HG03103 (cell line): ENCODE data around the gene APLP2.
"Not testable (repeated sequence)": the region's sequence is repeated elsewhere in the genome, so short reads cannot be mapped to it uniquely, and the experiment has no call there.

Experiments used
- ATAC-seq: cut with Tn5 transposase; IDR thresholded peaks from one replicate; pipeline ENCODE4 v1.9.1; 2021; ENCODE audit warnings: low read depth; ENCODE audit not compliant: unreplicated experiment

APLP2 gene

DNA sequence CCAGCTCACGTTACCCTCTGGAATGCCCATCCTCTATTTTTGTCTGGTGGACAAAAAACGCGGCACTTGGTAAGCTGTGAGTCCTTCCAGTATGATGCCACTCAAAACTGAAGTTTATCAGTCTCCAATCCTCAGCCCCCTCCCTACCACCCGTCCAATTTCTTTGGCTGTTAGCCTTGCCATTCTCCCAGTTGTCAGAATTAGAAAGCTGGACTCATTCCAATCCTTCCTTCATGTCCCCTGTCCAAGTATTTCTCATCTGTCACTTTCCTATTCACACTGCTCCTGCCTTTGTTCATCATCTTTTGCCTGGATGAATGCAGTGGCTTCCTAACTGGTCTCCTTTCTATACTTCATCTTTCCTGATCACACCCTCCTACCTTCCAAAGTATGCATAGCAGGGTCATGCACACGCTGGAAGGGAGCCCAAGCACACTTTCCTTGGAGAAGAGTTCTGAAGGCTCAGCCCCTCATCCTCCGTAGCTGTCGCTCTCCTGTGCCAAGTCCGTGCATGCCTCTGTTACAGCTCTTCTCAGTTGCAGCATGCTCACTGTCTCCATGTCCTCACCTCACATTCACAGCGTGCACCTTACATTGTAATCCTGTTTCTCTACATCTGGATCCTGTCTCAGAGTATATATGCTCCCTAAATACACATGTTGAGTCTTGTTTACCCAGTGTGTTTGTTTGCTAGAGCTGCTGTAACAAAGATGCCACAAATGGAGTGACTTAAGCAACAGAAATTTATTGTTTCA, 19.4 kb downstream of the APLP2 start:
- no peak for ATAC-seq

DNA sequence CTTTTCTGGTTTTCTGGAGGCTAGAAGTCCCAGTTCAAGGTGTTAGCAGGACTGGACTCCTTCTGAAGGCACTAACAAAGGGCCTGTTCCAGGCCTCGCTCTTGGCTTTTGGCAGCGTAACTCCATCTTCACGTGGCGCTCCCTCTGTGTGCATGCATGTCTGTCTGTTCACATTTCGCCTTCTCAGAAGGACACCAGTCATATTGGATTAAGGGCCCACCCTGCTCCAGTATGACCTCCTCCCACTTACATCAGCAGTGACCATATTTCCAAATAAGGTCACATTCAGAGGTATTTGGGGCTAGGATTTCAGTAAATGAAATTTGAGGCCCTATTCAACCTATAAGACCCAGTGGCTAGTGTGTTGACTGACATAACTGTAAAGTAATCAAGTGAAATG, 20.0 kb downstream of the APLP2 start:
- ATAC-seq: no peak

DNA sequence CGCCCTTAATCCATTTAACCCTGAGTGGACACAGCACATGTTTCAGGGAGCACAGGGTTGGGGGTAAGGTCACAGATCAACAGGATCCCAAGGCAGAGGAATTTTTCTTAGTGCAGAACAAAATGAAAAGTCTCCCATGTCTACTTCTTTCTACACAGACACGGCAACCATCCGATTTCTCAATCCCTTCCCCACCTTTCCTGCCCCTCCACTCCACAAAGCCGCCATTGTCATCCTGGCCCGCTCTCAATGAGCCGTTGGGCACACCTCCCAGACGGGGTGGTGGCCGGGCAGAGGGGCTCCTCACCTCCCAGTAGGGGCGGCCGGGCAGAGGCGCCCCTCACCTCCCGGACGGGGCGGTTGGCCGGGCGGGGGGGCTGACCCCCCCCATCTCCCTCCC, 20.8 kb downstream of the APLP2 start:
- ATAC-seq: not testable (repeated sequence)

GRCh38 chr11:130091169-130091568, 21.5 kb downstream of the APLP2 start:
- ATAC-seq: not testable (repeated sequence)

DNA sequence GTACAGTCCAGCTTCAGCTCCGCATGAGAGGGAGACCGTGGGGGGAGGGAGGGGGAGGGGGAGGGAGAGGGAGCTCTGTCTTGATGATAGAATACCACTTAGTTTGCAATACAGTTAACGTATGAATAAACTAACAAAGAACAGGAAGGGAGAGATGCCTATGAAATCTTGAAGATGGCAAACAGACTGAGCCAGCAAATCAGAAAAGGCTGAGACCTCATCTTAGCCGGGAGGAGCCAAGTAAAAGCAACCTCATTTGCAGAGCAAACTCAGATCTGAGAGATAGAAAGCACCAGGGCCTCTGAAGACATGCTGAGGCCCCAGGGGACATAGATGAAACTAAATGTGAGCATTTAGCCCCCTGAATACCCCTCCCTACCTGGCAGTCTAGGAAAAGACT, 23.0 kb downstream of the APLP2 start:
- ATAC-seq: no peak

GRCh38 chr11:130094614-130095013, 24.9 kb downstream of the APLP2 start:
- no peak for ATAC-seq

- no peak for ATAC-seq
Measured at GRCh38 chr11:130095326-130095725, 25.6 kb downstream of the APLP2 start.

- no peak for ATAC-seq
Measured at GRCh38 chr11:130096042-130096441, 26.3 kb downstream of the APLP2 start.

- no peak for ATAC-seq
Measured at GRCh38 chr11:130096823-130097222, 27.1 kb downstream of the APLP2 start.

DNA sequence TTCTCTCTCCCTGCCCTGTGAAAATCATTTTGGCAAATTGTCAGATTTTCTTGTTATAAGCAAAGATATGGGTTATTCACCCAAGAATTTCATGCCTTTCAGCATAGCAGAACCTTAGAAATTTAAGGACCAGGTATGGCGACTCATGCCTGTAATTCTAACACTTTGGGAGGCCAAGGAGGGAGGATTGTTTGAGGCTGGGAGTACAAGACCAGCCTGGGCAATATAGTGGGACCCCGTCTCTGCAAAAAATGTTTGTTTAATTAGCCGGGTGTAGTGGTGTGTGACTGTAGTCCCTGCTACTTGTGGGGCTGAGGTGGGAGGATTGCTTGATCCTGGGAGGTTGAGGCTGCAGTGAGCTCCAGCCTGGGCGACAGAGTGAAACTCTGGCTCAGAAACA, 27.6 kb downstream of the APLP2 start:
- no peak for ATAC-seq

DNA sequence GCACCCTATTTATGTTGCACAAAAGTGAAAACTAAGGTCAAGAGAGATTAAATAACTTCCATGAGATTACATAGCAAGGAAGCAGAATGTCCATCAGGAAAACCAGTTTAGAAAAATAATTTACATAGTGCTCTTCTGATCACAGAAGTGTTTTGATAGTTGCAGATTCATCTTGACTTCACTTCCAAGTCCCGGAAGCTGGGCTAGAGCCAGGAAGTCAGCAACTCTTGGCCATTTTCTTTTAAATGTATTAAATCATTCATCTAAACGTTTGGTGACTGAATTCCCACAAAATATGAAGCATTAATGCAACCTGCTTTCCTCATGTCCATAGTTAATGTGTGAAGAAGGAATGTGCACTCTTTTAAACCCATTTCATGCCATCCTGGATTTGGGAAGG, 29.7 kb downstream of the APLP2 start:
- ATAC-seq: no peak

GRCh38 chr11:130100381-130101095, 30.8 kb downstream of the APLP2 start:
- ATAC-seq: no peak

- ATAC-seq: no peak
Measured at GRCh38 chr11:130101661-130102060, 32.0 kb downstream of the APLP2 start.

DNA sequence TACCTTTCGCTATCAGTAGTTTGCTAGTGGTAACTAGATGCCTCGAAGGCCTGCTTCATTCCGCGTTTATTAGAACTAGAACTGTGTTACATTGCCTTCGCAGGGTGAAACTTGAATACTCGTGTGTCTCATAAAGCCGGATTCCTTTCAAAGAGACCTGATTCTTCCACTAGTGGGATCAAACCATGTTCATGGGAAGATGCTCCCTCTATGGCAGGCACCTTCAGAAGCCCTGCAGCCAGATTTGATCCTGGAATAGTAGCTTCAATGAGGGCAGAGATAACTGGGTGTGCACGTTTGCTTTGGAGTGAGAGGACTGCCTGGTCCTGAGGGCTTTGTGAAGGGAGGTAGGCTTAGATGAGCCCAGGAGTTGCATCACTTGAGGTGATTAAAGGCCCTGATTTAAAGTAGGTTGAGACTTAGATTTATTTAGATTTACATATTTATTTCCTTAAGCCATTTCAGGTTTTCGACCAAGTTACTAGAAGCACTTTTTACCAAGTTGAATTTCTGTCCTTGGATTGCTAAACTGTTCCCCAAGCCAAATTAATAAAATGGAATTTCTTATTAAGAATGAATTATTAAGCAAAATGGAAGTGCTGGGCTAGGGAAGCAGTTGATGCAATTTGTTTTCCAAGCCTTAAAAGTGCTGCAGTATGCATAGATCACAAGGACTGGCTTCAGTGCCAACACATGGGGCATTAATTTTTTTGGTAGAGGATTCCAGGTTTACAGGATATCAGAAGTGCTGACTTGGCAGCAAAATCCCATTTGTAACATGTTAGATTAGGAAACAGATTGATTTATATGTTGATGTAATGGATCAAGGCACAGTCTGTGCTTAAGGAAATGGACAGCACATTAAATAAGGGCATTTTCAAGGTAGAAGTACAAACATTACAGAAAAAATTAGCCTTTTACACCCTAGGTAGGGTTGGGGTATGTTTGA, 32.9 kb downstream of the APLP2 start:
- no peak for ATAC-seq

DNA sequence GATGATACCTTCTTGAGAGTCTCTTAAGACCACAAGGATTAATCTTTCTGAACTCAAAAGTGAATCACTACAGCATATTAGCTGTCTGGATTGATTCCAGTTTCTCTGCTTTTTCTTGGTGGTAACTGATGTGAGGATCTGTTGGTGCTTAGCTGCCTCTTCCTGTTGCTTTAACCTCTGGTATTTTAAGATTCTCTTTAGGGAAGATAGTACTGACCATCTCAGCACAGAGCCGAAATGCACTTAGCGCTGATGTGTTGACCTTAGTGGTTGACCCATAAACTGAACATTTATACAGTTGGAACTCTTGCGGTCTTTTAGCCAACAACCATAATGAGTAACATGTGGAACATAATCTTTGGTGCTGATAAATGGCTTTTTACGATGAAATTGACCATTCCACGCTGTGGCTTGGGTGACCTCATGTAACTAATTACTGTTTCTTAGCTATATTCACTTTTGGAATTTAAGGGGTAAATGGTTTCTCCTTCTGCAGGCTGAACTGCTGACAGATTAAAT, 33.7 kb downstream of the APLP2 start:
- no peak for ATAC-seq

- no peak for ATAC-seq
Measured at GRCh38 chr11:130106381-130106780, 36.7 kb downstream of the APLP2 start.

DNA sequence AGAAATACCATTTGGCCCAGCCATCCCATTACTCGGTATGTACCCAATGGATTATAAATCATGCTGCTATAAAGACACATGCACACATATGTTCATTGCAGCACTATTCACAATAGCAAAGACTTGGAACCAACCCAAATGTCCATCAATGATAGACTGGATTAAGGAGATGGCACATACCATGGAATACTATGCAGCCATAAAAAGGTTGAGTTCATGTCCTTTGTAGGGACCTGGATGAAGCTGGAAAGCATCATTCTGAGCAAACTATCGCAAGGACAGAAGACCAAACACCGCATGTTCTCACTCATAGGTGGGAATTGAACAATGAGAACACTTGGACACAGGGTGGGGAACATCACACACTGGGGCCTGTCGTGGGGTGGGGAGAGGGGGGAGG, 39.0 kb downstream of the APLP2 start:
- not testable (repeated sequence) for ATAC-seq

- no peak for ATAC-seq
Measured at GRCh38 chr11:130109386-130109785, 39.7 kb downstream of the APLP2 start.

- no peak for ATAC-seq
Measured at GRCh38 chr11:130110339-130111108, 40.8 kb downstream of the APLP2 start.
